Effector memory CD4-positive, alpha-beta T cell (primary cell): ENCODE measurements around the gene ASAH2.

ENCODE experiments used
- DNase-seq, 3 donors: peaks; one replicate each; pipeline ENCODE4 v3.0.0-alpha.2; 2020
- H3K27ac ChIP-seq: 2 replicates; pipeline ENCODE4 v1.7.0; 2013; ENCODE audit warnings: mild to moderate bottlenecking, low read length, moderate library complexity; ENCODE audit not compliant: insufficient read depth, poor library complexity, severe bottlenecking
- H3K27me3 ChIP-seq: replicated peaks from 2 replicates; pipeline ENCODE4 v1.7.0; 2013; ENCODE audit warnings: mild to moderate bottlenecking, low read length; ENCODE audit not compliant: insufficient read depth, control insufficient read depth, poor library complexity, severe bottlenecking
- H3K36me3 ChIP-seq: 2 replicates; pipeline ENCODE4 v1.7.0; 2013; ENCODE audit warnings: mild to moderate bottlenecking, low read length, moderate library complexity; ENCODE audit not compliant: control insufficient read depth, insufficient read depth
- H3K4me1 ChIP-seq: 2 replicates; pipeline ENCODE4 v1.7.0; 2013; ENCODE audit warnings: low read length, mild to moderate bottlenecking; ENCODE audit not compliant: control insufficient read depth, insufficient read depth, poor library complexity, severe bottlenecking
- H3K4me3 ChIP-seq: 2 replicates; pipeline ENCODE4 v1.7.0; 2013; ENCODE audit warnings: low read length, low read depth, mild to moderate bottlenecking; ENCODE audit not compliant: insufficient read depth, poor library complexity, severe bottlenecking
- H3K9me3 ChIP-seq: 2 replicates; pipeline ENCODE4 v1.7.0; 2013; ENCODE audit warnings: mild to moderate bottlenecking, low read length, moderate library complexity; ENCODE audit not compliant: control insufficient read depth

The ASAH2 gene

GRCh38 chr10:50216418-50216817 lies 34.9 kb downstream of the ASAH2 start:
- Histone ChIP-seq H3K27me3 (no peaks in the 10 kb centered on the region), H3K4me3 (no peak overlapping the region), H3K9me3 (no peaks in the 10 kb centered on the region), H3K4me1 (no peaks in the 10 kb centered on the region), H3K27ac (no peak overlapping the region), H3K36me3 (no peaks in the 10 kb centered on the region)
- DNase-seq, result no peak

DNA sequence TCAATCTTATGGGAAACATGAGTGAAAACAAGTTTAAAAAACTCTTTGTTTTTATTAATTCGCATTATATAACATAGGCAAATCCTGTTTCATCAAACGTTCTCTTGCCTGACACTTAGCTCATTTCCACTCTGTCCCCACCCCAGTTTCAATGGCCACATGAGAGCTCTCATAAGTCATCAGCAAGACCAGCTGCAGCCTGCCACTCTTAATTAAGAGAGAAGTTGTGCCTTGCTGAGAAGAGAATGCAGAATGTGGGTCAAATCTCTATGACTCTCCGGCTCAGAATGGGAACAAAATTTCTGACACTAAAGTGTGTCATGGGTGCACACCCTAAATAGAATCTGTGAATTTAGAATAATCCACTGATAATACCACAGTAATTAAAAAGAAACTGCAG lies 39.6 kb downstream of the ASAH2 start:
- H3K4me1 ChIP-seq, result no peaks in the 10 kb centered on the region

GRCh38 chr10:50210876-50211275 lies 40.4 kb downstream of the ASAH2 start:
- H3K4me3 ChIP-seq, result no peak overlapping the region
- H3K9me3 ChIP-seq, result no peaks in the 10 kb centered on the region
- H3K27me3 ChIP-seq, result no peaks in the 10 kb centered on the region
- H3K27ac ChIP-seq, result no peak overlapping the region
- no peak for DNase-seq
- no peaks in the 10 kb centered on the region for H3K4me1 ChIP-seq
- no peaks in the 10 kb centered on the region for H3K36me3 ChIP-seq

More for the DNA sequence above, 39.6 kb downstream of the ASAH2 start:
- Histone ChIP-seq H3K9me3 (no peaks in the 10 kb centered on the region), H3K27ac (no peak overlapping the region), H3K27me3 (no peaks in the 10 kb centered on the region), H3K4me3 (no peak overlapping the region), H3K36me3 (no peaks in the 10 kb centered on the region)
- DNase-seq, result no peak
